Measurements from ENCODE around the gene CD9.

- TF ChIP-seq EZH2 (IDR thresholded peaks at IDR 0.05; ENCODE audit: borderline replicate concordance, insufficient read depth, low read length, poor library complexity, severe bottlenecking): no peak
- TF ChIP-seq, protein P1, sequence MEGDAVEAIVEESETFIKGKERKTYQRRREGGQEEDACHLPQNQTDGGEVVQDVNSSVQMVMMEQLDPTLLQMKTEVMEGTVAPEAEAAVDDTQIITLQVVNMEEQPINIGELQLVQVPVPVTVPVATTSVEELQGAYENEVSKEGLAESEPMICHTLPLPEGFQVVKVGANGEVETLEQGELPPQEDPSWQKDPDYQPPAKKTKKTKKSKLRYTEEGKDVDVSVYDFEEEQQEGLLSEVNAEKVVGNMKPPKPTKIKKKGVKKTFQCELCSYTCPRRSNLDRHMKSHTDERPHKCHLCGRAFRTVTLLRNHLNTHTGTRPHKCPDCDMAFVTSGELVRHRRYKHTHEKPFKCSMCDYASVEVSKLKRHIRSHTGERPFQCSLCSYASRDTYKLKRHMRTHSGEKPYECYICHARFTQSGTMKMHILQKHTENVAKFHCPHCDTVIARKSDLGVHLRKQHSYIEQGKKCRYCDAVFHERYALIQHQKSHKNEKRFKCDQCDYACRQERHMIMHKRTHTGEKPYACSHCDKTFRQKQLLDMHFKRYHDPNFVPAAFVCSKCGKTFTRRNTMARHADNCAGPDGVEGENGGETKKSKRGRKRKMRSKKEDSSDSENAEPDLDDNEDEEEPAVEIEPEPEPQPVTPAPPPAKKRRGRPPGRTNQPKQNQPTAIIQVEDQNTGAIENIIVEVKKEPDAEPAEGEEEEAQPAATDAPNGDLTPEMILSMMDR (IDR thresholded peaks at IDR 0.05; ENCODE audit: poor library complexity, severe bottlenecking): no peak
- no peak for TF ChIP-seq POLR2AphosphoS5 (IDR thresholded peaks at IDR 0.05)
- TF ChIP-seq MXI1 (conservative IDR thresholded peaks at IDR 0.05; ENCODE audit: poor library complexity, severe bottlenecking): no peak
- no peak for TF ChIP-seq EP300 (conservative IDR thresholded peaks at IDR 0.05; ENCODE audit: poor library complexity, severe bottlenecking)
Observed at GRCh38 chr12:6172862-6173261, 27.3 kb upstream of the CD9 start.
